Measurements from ENCODE around the gene MBD1. TPM values are rescaled to one million over a fixed set of nuclear protein-coding genes. Genes with fewer than 3 reads are reported as not detected.

MBD1 gene
- total RNA-seq (ENCODE audit: unreplicated experiment), result 65.1 TPM
- long read RNA-seq, partial matches to known transcripts, result 5 of 19 reads
- long read RNA-seq, other reads (novel, unspliced or antisense), result 11 of 19 reads

GRCh38 chr18:50281295-50281971 is at the start of gene MBD1:
Gene MBD1 (minus strand): TSS chr18:50281523. CDS start chr18:50279992, 1,531 bp downstream.
- H3K4me1 Mint-ChIP-seq (ENCODE audit: unreplicated experiment), result peaks cover 25% of the 10 kb centered on the region
- TF ChIP-seq CTCF (IDR thresholded peaks at IDR 0.05; ENCODE audit: unreplicated experiment), result peak; percentile 27
- H3K36me3 Mint-ChIP-seq (ENCODE audit: low read depth, unreplicated experiment), result peaks cover 27% of the 10 kb centered on the region
- H3K27me3 Mint-ChIP-seq (ENCODE audit: unreplicated experiment), result peaks cover 27% of the 10 kb centered on the region
- H3K27ac Mint-ChIP-seq (ENCODE audit: unreplicated experiment), result peak within 1 kb of the TSS; percentile 74
- no peaks in the 10 kb centered on the region for H3K9me3 Mint-ChIP-seq (ENCODE audit: unreplicated experiment)
- H3K4me3 Mint-ChIP-seq (ENCODE audit: unreplicated experiment), result peak within 1 kb of the TSS; percentile 99
- DNase-seq (ENCODE audit: low spot score), result peak; percentile 96

- no peaks in the 10 kb centered on the region for H3K27me3 Mint-ChIP-seq (ENCODE audit: unreplicated experiment)
- no peak overlapping the region for H3K4me3 Mint-ChIP-seq (ENCODE audit: unreplicated experiment)
- H3K36me3 Mint-ChIP-seq (ENCODE audit: low read depth, unreplicated experiment), result no peaks in the 10 kb centered on the region
- no peak overlapping the region for H3K27ac Mint-ChIP-seq (ENCODE audit: unreplicated experiment)
- H3K4me1 Mint-ChIP-seq (ENCODE audit: unreplicated experiment), result no peaks in the 10 kb centered on the region
- TF ChIP-seq CTCF (IDR thresholded peaks at IDR 0.05; ENCODE audit: unreplicated experiment), result no peak
- no peak for DNase-seq (ENCODE audit: low spot score)
- H3K9me3 Mint-ChIP-seq (ENCODE audit: unreplicated experiment), result no peaks in the 10 kb centered on the region
These were observed 48.9 kb upstream of the MBD1 start for GRCh38 chr18:50330176-50330575.

GRCh38 chr18:50327983-50328382 is 46.7 kb upstream of the MBD1 start:
- no peaks in the 10 kb centered on the region for H3K9me3 Mint-ChIP-seq (ENCODE audit: unreplicated experiment)
- no peak for TF ChIP-seq CTCF (IDR thresholded peaks at IDR 0.05; ENCODE audit: unreplicated experiment)
- no peaks in the 10 kb centered on the region for H3K36me3 Mint-ChIP-seq (ENCODE audit: low read depth, unreplicated experiment)
- no peaks in the 10 kb centered on the region for H3K27me3 Mint-ChIP-seq (ENCODE audit: unreplicated experiment)
- no peaks in the 10 kb centered on the region for H3K4me1 Mint-ChIP-seq (ENCODE audit: unreplicated experiment)
- H3K4me3 Mint-ChIP-seq (ENCODE audit: unreplicated experiment), result no peak overlapping the region
- H3K27ac Mint-ChIP-seq (ENCODE audit: unreplicated experiment), result no peak overlapping the region
- DNase-seq (ENCODE audit: low spot score), result no peak

- no peaks in the 10 kb centered on the region for H3K4me1 Mint-ChIP-seq (ENCODE audit: unreplicated experiment)
- no peaks in the 10 kb centered on the region for H3K36me3 Mint-ChIP-seq (ENCODE audit: low read depth, unreplicated experiment)
- no peak overlapping the region for H3K4me3 Mint-ChIP-seq (ENCODE audit: unreplicated experiment)
- DNase-seq (ENCODE audit: low spot score), result no peak
- no peaks in the 10 kb centered on the region for H3K9me3 Mint-ChIP-seq (ENCODE audit: unreplicated experiment)
- no peaks in the 10 kb centered on the region for H3K27me3 Mint-ChIP-seq (ENCODE audit: unreplicated experiment)
- no peak overlapping the region for H3K27ac Mint-ChIP-seq (ENCODE audit: unreplicated experiment)
- no peak for TF ChIP-seq CTCF (IDR thresholded peaks at IDR 0.05; ENCODE audit: unreplicated experiment)
These were observed 39.4 kb upstream of the MBD1 start for GRCh38 chr18:50320719-50321118.

- Mint-ChIP-seq H3K9me3 (ENCODE audit: unreplicated experiment) (no peaks in the 10 kb centered on the region), H3K36me3 (ENCODE audit: low read depth, unreplicated experiment) (no peaks in the 10 kb centered on the region), H3K27ac (ENCODE audit: unreplicated experiment) (no peak overlapping the region), H3K4me1 (ENCODE audit: unreplicated experiment) (no peaks in the 10 kb centered on the region), H3K4me3 (ENCODE audit: unreplicated experiment) (no peak overlapping the region), H3K27me3 (ENCODE audit: unreplicated experiment) (peaks cover 3% of the 10 kb centered on the region)
- no peak for TF ChIP-seq CTCF (IDR thresholded peaks at IDR 0.05; ENCODE audit: unreplicated experiment)
- no peak for DNase-seq (ENCODE audit: low spot score)
These were observed 34.0 kb upstream of the MBD1 start for GRCh38 chr18:50315100-50315871.
